IMR-90 (cell line): ENCODE results near the gene KCNJ10. TPM values are rescaled to one million over a fixed set of nuclear protein-coding genes. Genes with fewer than 3 reads are reported as not detected.

Experiments used
- ATAC-seq: fragments of 200-7000 bp; cut with Tn5 transposase; 2 replicates; pipeline ENCODE4 v1.9.1; 2020; ENCODE audit warnings: low read depth, mild to moderate bottlenecking, moderate library complexity
- BruUV-seq: library from RNA; stranded (reverse); fragments of 400-500 nt; replicated peaks from 2 replicates; lab custom pipeline; 2021; lab: Mats Ljungman, UMichigan
- CTCF ChIA-PET: fragments of 300-600 bp; formaldehyde crosslinking; extraction: SDS; loops from one replicate; lab custom pipeline; 2021; ENCODE audit warnings: antibody characterized with exemption; lab: Yijun Ruan, JAX
- POLR2A ChIA-PET: fragments of 300-600 bp; sonication (Branson Sonifier 250); formaldehyde crosslinking; loops from one replicate; lab custom pipeline; 2022; ENCODE audit warnings: antibody characterized with exemption; ENCODE audit not compliant: unreplicated experiment; lab: Charles Lee
- DNase-seq: peaks from one replicate; pipeline ENCODE4 v3.0.0; 2013
- H2AFZ ChIP-seq: replicated peaks from 2 replicates; pipeline ENCODE3; 2013; ENCODE audit warnings: low read length, mild to moderate bottlenecking; ENCODE audit not compliant: poor library complexity
- H2AK5ac ChIP-seq: 2 replicates; pipeline ENCODE4 v1.6.1; 2013; ENCODE audit warnings: low read depth, low read length, inconsistent platforms
- H2AK9ac ChIP-seq: replicated peaks from 2 replicates; pipeline ENCODE3; 2013; ENCODE audit warnings: mild to moderate bottlenecking, low read depth, low read length, moderate library complexity; ENCODE audit not compliant: poor library complexity
- H2BK120ac ChIP-seq: 2 replicates; pipeline ENCODE4 v1.6.1; 2013; ENCODE audit warnings: low read depth, low read length, inconsistent platforms
- H2BK15ac ChIP-seq: 3 replicates; pipeline ENCODE4 v1.6.1; 2013; ENCODE audit warnings: low read depth, low read length, inconsistent platforms
- H2BK20ac ChIP-seq: 2 replicates; pipeline ENCODE4 v1.6.1; 2013; ENCODE audit warnings: low read depth, mild to moderate bottlenecking, inconsistent platforms, low read length, moderate library complexity
- H2BK5ac ChIP-seq: 2 replicates; pipeline ENCODE4 v1.6.1; 2013; ENCODE audit warnings: mild to moderate bottlenecking, low read depth, low read length, inconsistent platforms; ENCODE audit not compliant: poor library complexity, severe bottlenecking
- H3K14ac ChIP-seq: replicated peaks from 2 replicates; pipeline ENCODE4 v1.6.1; 2013; ENCODE audit warnings: low read depth, low read length, inconsistent platforms
- H3K18ac ChIP-seq: 2 replicates; pipeline ENCODE4 v1.6.1; 2013; ENCODE audit warnings: low read depth, low read length, control low read depth
- H3K23ac ChIP-seq: 2 replicates; pipeline ENCODE4 v1.6.1; 2013; ENCODE audit warnings: low read depth, low read length, inconsistent platforms
- H3K27ac ChIP-seq: 2 replicates; pipeline ENCODE4 v1.5.1; 2013; ENCODE audit warnings: mild to moderate bottlenecking, control low read depth, low read length; ENCODE audit not compliant: insufficient read depth
- H3K27me3 ChIP-seq: 2 replicates; pipeline ENCODE4 v1.6.1; 2013; ENCODE audit warnings: low read length; ENCODE audit not compliant: control insufficient read depth, insufficient read depth
- H3K36me3 ChIP-seq: 2 replicates; pipeline ENCODE4 v1.6.1; 2013; ENCODE audit warnings: low read length, mixed read lengths; ENCODE audit not compliant: control insufficient read depth, insufficient read depth
- H3K4ac ChIP-seq: 2 replicates; pipeline ENCODE4 v1.6.1; 2013; ENCODE audit warnings: low read depth, low read length, inconsistent platforms
- H3K4me1 ChIP-seq: 2 replicates; pipeline ENCODE4 v1.6.1; 2013; ENCODE audit warnings: low read length, mixed read lengths; ENCODE audit not compliant: control insufficient read depth, insufficient read depth
- H3K4me2 ChIP-seq: 2 replicates; pipeline ENCODE4 v1.6.1; 2013; ENCODE audit warnings: low read depth, mild to moderate bottlenecking, control low read depth, low read length, moderate library complexity
- H3K4me3 ChIP-seq: 2 replicates; pipeline ENCODE4 v1.5.1; 2013; ENCODE audit warnings: low read depth, mild to moderate bottlenecking, control low read depth, low read length, moderate library complexity; ENCODE audit not compliant: insufficient read depth
- H3K56ac ChIP-seq: 2 replicates; pipeline ENCODE4 v1.6.1; 2013; ENCODE audit warnings: low read length, inconsistent platforms; ENCODE audit not compliant: insufficient read depth; ENCODE audit errors: extremely low read depth
- H3K79me1 ChIP-seq, 2 experiments: 2 replicates each; pipeline ENCODE4 v1.6.1; 2013; ENCODE audit warnings: low read length in 2 of 2, inconsistent platforms in 1 of 2, low read depth in 1 of 2
- H3K9ac ChIP-seq: 2 replicates; pipeline ENCODE4 v1.6.1; 2013; ENCODE audit warnings: low read depth, low read length, control low read depth
- H3K9me1 ChIP-seq: 2 replicates; pipeline ENCODE4 v1.6.1; 2013; ENCODE audit warnings: low read length, inconsistent platforms; ENCODE audit not compliant: insufficient read depth
- H3K9me3 ChIP-seq: 2 replicates; pipeline ENCODE4 v1.6.1; 2013; ENCODE audit warnings: low read length; ENCODE audit not compliant: control insufficient read depth, insufficient read depth
- H4K20me1 ChIP-seq: 2 replicates; pipeline ENCODE4 v1.6.1; 2013; ENCODE audit warnings: low read length, inconsistent platforms; ENCODE audit not compliant: insufficient read depth
- H4K5ac ChIP-seq: 2 replicates; pipeline ENCODE4 v1.6.1; 2013; ENCODE audit warnings: mild to moderate bottlenecking, low read depth, low read length, control low read depth
- H4K8ac ChIP-seq, 2 experiments: 2 replicates each; pipeline ENCODE4 v1.6.1; 2013; ENCODE audit warnings: low read depth in 2 of 2, low read length in 2 of 2, control low read depth in 1 of 2, inconsistent platforms in 1 of 2
- H4K91ac ChIP-seq: 2 replicates; pipeline ENCODE4 v1.6.1; 2013; ENCODE audit warnings: low read depth, low read length, inconsistent platforms; ENCODE audit not compliant: insufficient read depth
- BHLHE40 ChIP-seq: fragments of 150-350 bp; IDR thresholded peaks from 2 replicates; pipeline ENCODE4 v1.6.1; 2016; ENCODE audit warnings: mild to moderate bottlenecking, low read depth, low read length
- CEBPB ChIP-seq: IDR thresholded peaks from 2 replicates; pipeline ENCODE4 v1.6.1; 2012; ENCODE audit warnings: low read depth, low read length, improper control_type of control experiment
- CHD1 ChIP-seq: IDR thresholded peaks from 2 replicates; pipeline ENCODE4 v1.6.1; 2012; ENCODE audit warnings: low read depth, low read length, improper control_type of control experiment
- MAFK ChIP-seq: IDR thresholded peaks from 2 replicates; pipeline ENCODE4 v1.6.1; 2012; ENCODE audit warnings: low read depth, low read length, improper control_type of control experiment
- MAZ ChIP-seq: IDR thresholded peaks from 2 replicates; pipeline ENCODE4 v1.6.1; 2012; ENCODE audit warnings: low read depth, mild to moderate bottlenecking, low read length, improper control_type of control experiment, moderate library complexity, borderline replicate concordance
- MXI1 ChIP-seq: IDR thresholded peaks from 2 replicates; pipeline ENCODE4 v1.6.1; 2012; ENCODE audit warnings: low read depth, mild to moderate bottlenecking, low read length, moderate library complexity, borderline replicate concordance
- NFE2L2 ChIP-seq: fragments of 150-350 bp; IDR thresholded peaks from 2 replicates; pipeline ENCODE4 v1.6.1; 2016; ENCODE audit warnings: low read depth, mild to moderate bottlenecking, low read length
- POLR2A ChIP-seq: IDR thresholded peaks from 2 replicates; pipeline ENCODE4 v1.6.1; 2012; ENCODE audit warnings: mild to moderate bottlenecking, low read depth, low read length
- RCOR1 ChIP-seq: IDR thresholded peaks from 2 replicates; pipeline ENCODE4 v1.6.1; 2012; ENCODE audit warnings: mild to moderate bottlenecking, low read length, improper control_type of control experiment; ENCODE audit not compliant: insufficient replicate concordance
- RFX5 ChIP-seq: IDR thresholded peaks from 2 replicates; pipeline ENCODE4 v1.8.0; 2012; ENCODE audit warnings: low read depth, mild to moderate bottlenecking, low read length, moderate library complexity
- SMC3 ChIP-seq: fragments of 150-350 bp; IDR thresholded peaks from 2 replicates; pipeline ENCODE4 v1.6.1; 2016; ENCODE audit warnings: low read depth, mild to moderate bottlenecking, antibody characterized with exemption, low read length, moderate library complexity
- WGBS, 2 experiments: methylation state at CpG; one replicate each; pipeline versions ENCODE4 v1.1.5 to v1.1.7; 2013; ENCODE audit warnings: missing lambda C conversion rate in 2 of 2; ENCODE audit not compliant: insufficient read length in 1 of 2; ENCODE audit errors: extremely low coverage in 2 of 2; 5-methylcytosine and 5-hydroxymethylcytosine counted together
- dilution Hi-C: fragments of 300-500 bp; cut with HindIII; formaldehyde crosslinking; loops from one replicate; pipeline ENCODE4 v1.14.3; 2018; ENCODE audit warnings: low sequenced_read_pairs; ENCODE audit not compliant: unreplicated experiment
- in situ Hi-C: fragments of 300-500 bp; cut with MboI; formaldehyde crosslinking; loops from 3 replicates; pipeline ENCODE4 v1.14.3; 2019; ENCODE audit warnings: low sequenced_read_pairs, inconsistent platforms, mixed read lengths
- intact Hi-C: fragments of 100-400 bp; cut with micrococcal nuclease; formaldehyde crosslinking; loops from 2 replicates; pipeline ENCODE4 v1.10.0; 2022
- polyA plus RNA-seq, 3 experiments: library from polyadenylated mRNA; depleted of rRNA; stranded (reverse); fragments of >200 nt; gene quantifications; 2 replicates each; pipeline ENCODE4 v1.2.3, GENCODE V29; 2012; ENCODE audit warnings: low replicate concordance in 1 of 3
- total RNA-seq: library from RNA; depleted of rRNA; stranded (reverse); fragments of >200 nt; gene quantifications from 2 replicates; pipeline ENCODE4 v1.2.3, GENCODE V29; 2012
- TF ChIP-seq, protein P1 (sequence below): conservative IDR thresholded peaks from 2 replicates; pipeline ENCODE4 v1.5.1; 2012; ENCODE audit warnings: mild to moderate bottlenecking, low read depth, low read length, improper control_type of control experiment

The KCNJ10 gene
- total and polyA plus RNA-seq, 2 of the 4 experiments (the other 2 are of a cell fraction): not detected

DNA sequence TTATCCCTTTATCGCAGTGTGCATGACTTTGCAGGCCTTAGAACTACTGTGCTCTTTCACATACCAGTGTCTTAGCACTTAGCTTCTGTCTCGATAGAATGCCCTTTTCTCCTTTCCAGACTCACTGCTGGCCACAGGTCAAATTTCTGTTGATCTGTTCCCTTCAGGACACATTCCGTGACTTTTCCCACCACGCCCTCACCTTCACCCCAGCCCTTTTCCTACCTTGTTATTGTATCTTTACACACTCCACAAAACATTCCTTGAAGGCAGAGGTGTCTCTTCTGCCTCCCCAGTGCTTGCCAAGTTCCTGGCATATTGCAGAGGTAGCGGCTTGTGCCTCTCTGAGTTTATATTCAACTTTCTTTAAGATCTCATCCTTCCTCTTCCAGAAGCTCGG lies 120.8 kb downstream of the KCNJ10 start:
- Histone ChIP-seq H2BK15ac (no peak overlapping the region), H4K8ac (no peak overlapping the region), H3K9ac (no peak overlapping the region), H3K4me2 (no peak overlapping the region), H3K4me1 (peaks cover 2% of the 10 kb centered on the region; the same call in 1 of the 2 replicates), H3K36me3 (no peaks in the 10 kb centered on the region), H3K9me3 (no peaks in the 10 kb centered on the region), H2AK5ac (no peak overlapping the region), H4K5ac (no peak overlapping the region), H2AK9ac (no peak overlapping the region), H3K27ac (no peak overlapping the region), H3K79me1 (no peaks in the 10 kb centered on the region), H2AFZ (no peak overlapping the region), H2BK20ac (no peak overlapping the region), H2BK120ac (no peak overlapping the region), H2BK5ac (no peak overlapping the region), H3K4me3 (no peak overlapping the region), H4K20me1 (no peaks in the 10 kb centered on the region), H3K14ac (no peak overlapping the region), H3K23ac (no peak overlapping the region), H3K18ac (no peak overlapping the region), H4K91ac (no peak overlapping the region), H3K56ac (no peak overlapping the region), H3K27me3 (peaks cover 30% of the 10 kb centered on the region), H3K9me1 (no peaks in the 10 kb centered on the region), H3K4ac (no peak overlapping the region)
- BruUV-seq: no TSS peak
- WGBS, 2 experiments: 60% methylated on average over 4 of the region's 6 CpGs; no CpG with 5 or more reads in 1 of the 2 experiments
- DNase-seq (no peak), ATAC-seq (no peak)
- ChIA-PET CTCF (no interaction called here), POLR2A (no interaction called here)
- intact Hi-C loops (loop anchor here (10.0 kb wide), 1 partner anchor 426 kb away; no protein-coding TSS in a partner anchor), dilution Hi-C loops (no loop called here), in situ Hi-C loops (no loop called here)
- TF ChIP-seq NFE2L2 (no peak), MAFK (no peak), RFX5 (no peak), CEBPB (no peak), CHD1 (no peak), RCOR1 (no peak), SMC3 (no peak), MXI1 (no peak), BHLHE40 (no peak), MAZ (no peak), POLR2A (no peak)
- TF ChIP-seq, protein P1, sequence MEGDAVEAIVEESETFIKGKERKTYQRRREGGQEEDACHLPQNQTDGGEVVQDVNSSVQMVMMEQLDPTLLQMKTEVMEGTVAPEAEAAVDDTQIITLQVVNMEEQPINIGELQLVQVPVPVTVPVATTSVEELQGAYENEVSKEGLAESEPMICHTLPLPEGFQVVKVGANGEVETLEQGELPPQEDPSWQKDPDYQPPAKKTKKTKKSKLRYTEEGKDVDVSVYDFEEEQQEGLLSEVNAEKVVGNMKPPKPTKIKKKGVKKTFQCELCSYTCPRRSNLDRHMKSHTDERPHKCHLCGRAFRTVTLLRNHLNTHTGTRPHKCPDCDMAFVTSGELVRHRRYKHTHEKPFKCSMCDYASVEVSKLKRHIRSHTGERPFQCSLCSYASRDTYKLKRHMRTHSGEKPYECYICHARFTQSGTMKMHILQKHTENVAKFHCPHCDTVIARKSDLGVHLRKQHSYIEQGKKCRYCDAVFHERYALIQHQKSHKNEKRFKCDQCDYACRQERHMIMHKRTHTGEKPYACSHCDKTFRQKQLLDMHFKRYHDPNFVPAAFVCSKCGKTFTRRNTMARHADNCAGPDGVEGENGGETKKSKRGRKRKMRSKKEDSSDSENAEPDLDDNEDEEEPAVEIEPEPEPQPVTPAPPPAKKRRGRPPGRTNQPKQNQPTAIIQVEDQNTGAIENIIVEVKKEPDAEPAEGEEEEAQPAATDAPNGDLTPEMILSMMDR: no peak
